ENCODE measurements around the gene CSF1.

Gene CSF1

DNA sequence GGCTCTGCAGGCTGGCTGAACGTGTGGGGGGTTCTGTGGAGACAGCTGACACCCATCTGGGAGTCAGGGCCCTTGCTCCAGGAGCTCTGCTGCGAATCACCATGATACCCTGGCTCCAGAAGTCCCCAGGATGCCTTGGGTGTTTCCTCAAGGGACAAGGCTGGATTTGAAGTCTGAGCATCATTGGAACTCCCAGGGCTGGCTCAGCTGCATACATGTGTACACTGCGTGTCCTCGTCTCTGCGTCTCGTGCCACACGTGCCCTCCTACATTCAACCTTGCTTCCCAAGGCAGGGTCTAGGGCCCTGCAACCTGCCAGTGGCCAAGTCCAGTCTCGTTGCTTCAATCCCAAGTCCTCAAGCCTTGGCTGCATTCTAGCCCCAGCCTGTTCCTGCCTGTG lies 11.7 kb downstream of the CSF1 start:
- no peak overlapping the region for H3K4me3 ChIP-seq (ENCODE audit: low read depth, low read length)
- no peak for DNase-seq (ENCODE audit: low read depth)
- TF ChIP-seq, protein P1, sequence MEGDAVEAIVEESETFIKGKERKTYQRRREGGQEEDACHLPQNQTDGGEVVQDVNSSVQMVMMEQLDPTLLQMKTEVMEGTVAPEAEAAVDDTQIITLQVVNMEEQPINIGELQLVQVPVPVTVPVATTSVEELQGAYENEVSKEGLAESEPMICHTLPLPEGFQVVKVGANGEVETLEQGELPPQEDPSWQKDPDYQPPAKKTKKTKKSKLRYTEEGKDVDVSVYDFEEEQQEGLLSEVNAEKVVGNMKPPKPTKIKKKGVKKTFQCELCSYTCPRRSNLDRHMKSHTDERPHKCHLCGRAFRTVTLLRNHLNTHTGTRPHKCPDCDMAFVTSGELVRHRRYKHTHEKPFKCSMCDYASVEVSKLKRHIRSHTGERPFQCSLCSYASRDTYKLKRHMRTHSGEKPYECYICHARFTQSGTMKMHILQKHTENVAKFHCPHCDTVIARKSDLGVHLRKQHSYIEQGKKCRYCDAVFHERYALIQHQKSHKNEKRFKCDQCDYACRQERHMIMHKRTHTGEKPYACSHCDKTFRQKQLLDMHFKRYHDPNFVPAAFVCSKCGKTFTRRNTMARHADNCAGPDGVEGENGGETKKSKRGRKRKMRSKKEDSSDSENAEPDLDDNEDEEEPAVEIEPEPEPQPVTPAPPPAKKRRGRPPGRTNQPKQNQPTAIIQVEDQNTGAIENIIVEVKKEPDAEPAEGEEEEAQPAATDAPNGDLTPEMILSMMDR (IDR thresholded peaks at IDR 0.05; ENCODE audit: insufficient read depth, low read depth, low read length, missing control alignments): no peak

DNA sequence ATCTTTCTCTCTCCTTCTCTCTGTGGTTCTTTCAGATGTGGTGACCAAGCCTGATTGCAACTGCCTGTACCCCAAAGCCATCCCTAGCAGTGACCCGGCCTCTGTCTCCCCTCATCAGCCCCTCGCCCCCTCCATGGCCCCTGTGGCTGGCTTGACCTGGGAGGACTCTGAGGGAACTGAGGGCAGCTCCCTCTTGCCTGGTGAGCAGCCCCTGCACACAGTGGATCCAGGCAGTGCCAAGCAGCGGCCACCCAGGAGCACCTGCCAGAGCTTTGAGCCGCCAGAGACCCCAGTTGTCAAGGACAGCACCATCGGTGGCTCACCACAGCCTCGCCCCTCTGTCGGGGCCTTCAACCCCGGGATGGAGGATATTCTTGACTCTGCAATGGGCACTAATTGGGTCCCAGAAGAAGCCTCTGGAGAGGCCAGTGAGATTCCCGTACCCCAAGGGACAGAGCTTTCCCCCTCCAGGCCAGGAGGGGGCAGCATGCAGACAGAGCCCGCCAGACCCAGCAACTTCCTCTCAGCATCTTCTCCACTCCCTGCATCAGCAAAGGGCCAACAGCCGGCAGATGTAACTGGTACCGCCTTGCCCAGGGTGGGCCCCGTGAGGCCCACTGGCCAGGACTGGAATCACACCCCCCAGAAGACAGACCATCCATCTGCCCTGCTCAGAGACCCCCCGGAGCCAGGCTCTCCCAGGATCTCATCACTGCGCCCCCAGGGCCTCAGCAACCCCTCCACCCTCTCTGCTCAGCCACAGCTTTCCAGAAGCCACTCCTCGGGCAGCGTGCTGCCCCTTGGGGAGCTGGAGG lies 12.7 kb downstream of the CSF1 start:
- H3K4me3 ChIP-seq (ENCODE audit: low read depth, low read length): no peak overlapping the region

DNA sequence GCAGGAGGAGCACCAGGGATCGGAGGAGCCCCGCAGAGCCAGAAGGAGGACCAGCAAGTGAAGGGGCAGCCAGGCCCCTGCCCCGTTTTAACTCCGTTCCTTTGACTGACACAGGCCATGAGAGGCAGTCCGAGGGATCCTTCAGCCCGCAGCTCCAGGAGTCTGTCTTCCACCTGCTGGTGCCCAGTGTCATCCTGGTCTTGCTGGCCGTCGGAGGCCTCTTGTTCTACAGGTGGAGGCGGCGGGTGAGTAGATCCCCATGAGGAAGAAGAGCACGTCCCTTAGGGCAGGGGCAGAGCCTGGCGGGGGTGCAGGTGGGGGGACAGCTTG lies 13.3 kb downstream of the CSF1 start:
- TF ChIP-seq, protein P1 (IDR thresholded peaks at IDR 0.05; ENCODE audit: insufficient read depth, low read depth, low read length, missing control alignments): no peak
- no peak overlapping the region for H3K4me3 ChIP-seq (ENCODE audit: low read depth, low read length)
- DNase-seq (ENCODE audit: low read depth): no peak

More for the DNA sequence above, 12.7 kb downstream of the CSF1 start:
- TF ChIP-seq, protein P1 (IDR thresholded peaks at IDR 0.05; ENCODE audit: insufficient read depth, low read depth, low read length, missing control alignments): peak; percentile 46
- DNase-seq (ENCODE audit: low read depth): peak; percentile 15

DNA sequence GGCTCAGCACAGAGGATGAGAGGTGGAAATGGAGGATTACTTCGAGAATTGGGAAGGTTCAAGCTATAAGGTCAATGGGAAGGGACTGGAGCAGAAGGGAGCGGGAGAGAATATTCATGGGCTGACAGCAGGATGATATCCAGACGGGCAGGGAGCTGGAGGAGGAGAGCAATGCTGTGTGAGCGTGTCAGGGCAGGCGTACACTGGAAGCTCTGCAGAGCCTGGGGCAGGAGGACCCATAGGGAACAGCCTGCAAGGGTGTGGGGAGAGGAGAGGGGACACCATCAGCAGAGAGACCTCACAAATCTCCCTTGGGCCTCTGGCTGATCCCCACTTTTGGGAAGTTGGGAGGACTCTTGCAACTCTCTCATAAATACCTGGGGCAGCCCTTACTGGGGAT lies 13.7 kb downstream of the CSF1 start:
- no peak for DNase-seq (ENCODE audit: low read depth)
- no peak overlapping the region for H3K4me3 ChIP-seq (ENCODE audit: low read depth, low read length)
- TF ChIP-seq, protein P1 (IDR thresholded peaks at IDR 0.05; ENCODE audit: insufficient read depth, low read depth, low read length, missing control alignments): no peak

DNA sequence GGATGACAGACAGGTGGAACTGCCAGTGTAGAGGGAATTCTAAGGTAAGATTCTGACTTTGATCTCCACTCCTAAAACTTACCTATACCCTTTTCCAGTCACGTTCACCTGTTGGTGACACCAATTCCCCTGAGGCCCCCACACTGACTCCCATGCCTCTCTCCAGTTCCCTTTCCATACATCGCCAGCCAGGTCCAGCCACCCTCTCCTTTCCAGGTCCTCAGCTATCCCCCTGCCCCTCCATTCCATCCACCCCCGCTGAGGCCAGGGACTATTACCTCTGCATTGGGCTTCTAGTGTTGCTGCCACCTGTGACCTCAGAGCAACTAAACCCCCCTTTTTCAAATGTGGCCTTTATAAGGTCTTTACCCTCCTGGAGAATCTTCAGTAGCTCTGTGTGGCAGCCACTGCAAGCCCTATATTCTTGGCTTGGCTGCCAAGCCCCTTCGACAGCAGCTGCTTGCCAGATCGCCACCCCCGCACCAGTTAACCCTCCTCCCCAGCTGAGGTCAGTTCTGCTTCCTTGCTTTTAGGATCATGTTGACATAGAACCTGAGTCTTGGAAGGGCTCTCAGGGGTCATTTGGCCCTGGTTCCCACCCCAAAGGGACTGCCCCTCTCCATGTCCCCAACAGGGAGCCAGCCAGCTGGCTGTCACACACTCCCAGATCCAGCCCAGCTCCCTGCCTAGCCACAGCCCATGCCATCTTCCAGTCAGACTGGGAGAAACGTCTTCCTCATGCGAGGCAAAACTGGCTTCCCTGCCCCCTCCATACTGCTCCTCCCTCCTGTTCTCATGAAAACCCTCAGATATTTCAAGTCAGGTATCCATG lies 14.7 kb downstream of the CSF1 start:
- no peak overlapping the region for H3K4me3 ChIP-seq (ENCODE audit: low read depth, low read length)
- no peak for DNase-seq (ENCODE audit: low read depth)
- TF ChIP-seq, protein P1 (IDR thresholded peaks at IDR 0.05; ENCODE audit: insufficient read depth, low read depth, low read length, missing control alignments): no peak

DNA sequence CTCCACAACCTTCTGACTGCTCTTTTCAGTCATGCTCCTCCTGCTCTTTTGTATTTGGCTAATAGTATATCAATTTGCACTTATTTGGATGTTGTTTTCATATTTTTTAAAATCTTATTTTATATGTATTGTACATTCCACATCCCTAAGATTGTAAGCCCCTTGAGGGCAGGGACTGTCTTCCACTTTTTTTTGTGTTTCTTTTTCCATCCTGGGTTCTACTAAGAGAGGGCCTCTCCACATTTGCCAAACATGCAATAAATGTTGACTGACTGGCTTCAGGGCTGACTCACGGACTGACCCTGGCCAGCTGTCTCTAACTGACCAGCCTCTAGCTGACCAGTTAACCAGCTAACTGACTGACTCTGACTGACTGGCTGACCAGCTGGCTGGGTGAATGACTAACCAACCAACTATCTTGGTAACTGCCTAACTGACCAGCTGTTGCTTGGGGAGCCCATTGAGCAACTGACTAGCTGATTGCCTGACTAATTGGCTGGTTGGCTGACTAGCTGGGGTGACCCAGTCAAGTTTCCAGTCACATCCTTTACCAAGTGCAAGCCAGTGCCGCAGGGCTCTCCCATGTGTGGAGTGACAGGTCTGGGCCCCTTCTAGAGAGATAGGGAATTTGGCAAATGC lies 16.1 kb downstream of the CSF1 start:
- TF ChIP-seq, protein P1 (IDR thresholded peaks at IDR 0.05; ENCODE audit: insufficient read depth, low read depth, low read length, missing control alignments): no peak
- DNase-seq (ENCODE audit: low read depth): no peak

More for the DNA sequence above, 16.1 kb downstream of the CSF1 start:
- no peak overlapping the region for H3K4me3 ChIP-seq (ENCODE audit: low read depth, low read length)

Measured in GM12865 (cell line).